GM12878 (cell line): ENCODE results near the gene GID4. TPM values are rescaled to one million over a fixed set of nuclear protein-coding genes. Genes with fewer than 3 reads are reported as not detected.

ENCODE experiments used
- CEBPB ChIP-seq, 2 experiments: fragments of 150-350 bp in 1 of 2; IDR thresholded peaks; 2 replicates each; pipeline ENCODE4 v1.6.1; 2012 to 2014; ENCODE audit warnings: low read depth in 2 of 2, low read length in 2 of 2, borderline replicate concordance in 1 of 2, inconsistent platforms in 1 of 2
- CEBPZ ChIP-seq: fragments of 150-350 bp; IDR thresholded peaks from 2 replicates; pipeline ENCODE4 v1.6.1; 2016; ENCODE audit warnings: low read depth, low read length
- CREB1 ChIP-seq: IDR thresholded peaks from 2 replicates; pipeline ENCODE4 v1.6.1; 2012; ENCODE audit warnings: low read depth, mild to moderate bottlenecking, inconsistent platforms
- EED ChIP-seq: sonication (generic); IDR thresholded peaks from 2 replicates; pipeline ENCODE4 v1.6.1; 2016; ENCODE audit warnings: antibody characterized with exemption, low read depth
- ESRRA ChIP-seq: IDR thresholded peaks from 2 replicates; pipeline ENCODE4 v1.6.1; 2012; ENCODE audit warnings: mild to moderate bottlenecking, low read length, improper control_type of control experiment
- FOXK2 ChIP-seq: fragments of 450-650 bp; IDR thresholded peaks from 2 replicates; pipeline ENCODE4 v1.6.1; 2017; ENCODE audit warnings: mild to moderate bottlenecking, moderate library complexity
- HSF1 ChIP-seq: fragments of 150-350 bp; IDR thresholded peaks from 2 replicates; pipeline ENCODE4 v1.6.1; 2014; ENCODE audit warnings: mild to moderate bottlenecking, low read depth, low read length
- NFYB ChIP-seq: IDR thresholded peaks from 2 replicates; pipeline ENCODE4 v1.6.1; 2011; ENCODE audit warnings: low read depth, mild to moderate bottlenecking, low read length, improper control_type of control experiment, moderate library complexity; ENCODE audit not compliant: insufficient read depth
- NRF1 ChIP-seq: conservative IDR thresholded peaks from 2 replicates; pipeline ENCODE4 v1.6.1; 2011; ENCODE audit warnings: mild to moderate bottlenecking, low read depth, low read length, improper control_type of control experiment
- PBX3 ChIP-seq: IDR thresholded peaks from 2 replicates; pipeline ENCODE4 v1.6.1; 2011; ENCODE audit warnings: mild to moderate bottlenecking, low read depth, low read length, moderate library complexity; ENCODE audit not compliant: insufficient replicate concordance
- POLR2AphosphoS5 ChIP-seq: IDR thresholded peaks from 2 replicates; pipeline ENCODE4 v1.6.1; 2011; ENCODE audit warnings: mild to moderate bottlenecking, low read length, inconsistent platforms
- RELA ChIP-seq: fragments of 450-650 bp; IDR thresholded peaks from 2 replicates; pipeline ENCODE4 v1.8.0; 2014; ENCODE audit warnings: borderline replicate concordance; ENCODE audit not compliant: partially characterized antibody
- YBX1 ChIP-seq: fragments of 450-650 bp; IDR thresholded peaks from 2 replicates; pipeline ENCODE4 v1.6.1; 2016; ENCODE audit warnings: antibody characterized with exemption
- ZZZ3 ChIP-seq: IDR thresholded peaks from 2 replicates; pipeline ENCODE4 v1.6.1; 2011; ENCODE audit warnings: low read depth; ENCODE audit not compliant: control insufficient read depth, insufficient read length
- polyA plus RNA-seq, 11 experiments: library from polyadenylated mRNA; depleted of rRNA in 4 of 11; unstranded in 6 of 11; stranded (reverse) in 5 of 11; fragments of >200 nt; fragmentation: Nextera tagmentation in 4 of 11; fragmentation: Illumina TruSeq in 1 of 11; extraction: Ambion mirVana in 4 of 11; extraction: Trizol in 1 of 11; gene quantifications; 1 replicate in 1 of 11; 2 replicates in 10 of 11; pipeline versions ENCODE4 v1.2.1 to v1.2.3, GENCODE V29; 2011 to 2016; ENCODE audit warnings: inconsistent platforms in 2 of 11, missing spikeins in 2 of 11, low read depth in 1 of 11
- total RNA-seq, 4 experiments: library from RNA; depleted of rRNA in 3 of 4; stranded (reverse); fragments of >200 nt in 3 of 4; fragmentation: Illumina TruSeq in 1 of 4; extraction: Trizol in 1 of 4; gene quantifications; 2 replicates each; pipeline versions ENCODE4 v1.2.1 to v1.2.3, GENCODE V29; 2013 to 2021

Gene GID4
- total and polyA plus RNA-seq, 10 of the 15 experiments (the other 5 are each of a cell fraction or from before 2014, with no cell fraction given), result 0.93 to 7.3 (median 3.6) TPM

- no peak for TF ChIP-seq FOXK2
- no peak for TF ChIP-seq EED
- no peak for TF ChIP-seq NRF1
- TF ChIP-seq YBX1, result no peak
- no peak for TF ChIP-seq ZZZ3
- TF ChIP-seq CEBPB (IDR thresholded peaks at IDR 0.05; ENCODE audit: borderline replicate concordance in 1 of 2, low read depth in 2 of 2, low read length in 2 of 2), result no peak
- TF ChIP-seq NFYB, result no peak
- no peak for TF ChIP-seq ESRRA
- TF ChIP-seq RELA, result no peak
- TF ChIP-seq POLR2AphosphoS5, result no peak
- no peak for TF ChIP-seq CEBPZ
- TF ChIP-seq PBX3, result no peak
- TF ChIP-seq CREB1, result no peak
- TF ChIP-seq HSF1, result no peak
Measured at GRCh38 chr17:18076936-18077335, 37.7 kb downstream of the GID4 start (continued).
